Stimulated activated CD4-positive, alpha-beta T cell treated with anti-CD3 and anti-CD28 coated beads, Interleukin-2, amount 100 ng/mL, for 4 hours (primary cell): ENCODE measurements around the gene CMPK2.
"Not testable (repeated sequence)": the region's sequence is repeated elsewhere in the genome, so short reads cannot be mapped to it uniquely, and the experiment has no call there.

Experiments used
- DNase-seq: peaks from one replicate; pipeline ENCODE4 v3.0.0-alpha.2; 2020; ENCODE audit warnings: low read depth

Gene CMPK2

GRCh38 chr2:6865346-6866274 lies at the start of gene CMPK2:
CMPK2 (minus strand) TSS chr2:6865907; CDS start chr2:6865696, 211 bp downstream.
- DNase-seq = peak; percentile 83

GRCh38 chr2:6915399-6915798 lies 49.7 kb upstream of the CMPK2 start:
- DNase-seq = no peak

GRCh38 chr2:6914828-6915227 lies 49.1 kb upstream of the CMPK2 start:
- no peak for DNase-seq

GRCh38 chr2:6913415-6914157 lies 47.9 kb upstream of the CMPK2 start:
- DNase-seq = peak; percentile 61

- DNase-seq = no peak
Measured at GRCh38 chr2:6911721-6912120, 46.0 kb upstream of the CMPK2 start.

GRCh38 chr2:6909431-6910385 lies 44.0 kb upstream of the CMPK2 start:
- DNase-seq = no peak

- DNase-seq = no peak
Measured at GRCh38 chr2:6908291-6908690, 42.6 kb upstream of the CMPK2 start.

GRCh38 chr2:6906165-6906741 lies 40.5 kb upstream of the CMPK2 start:
- DNase-seq = no peak

- DNase-seq = no peak
Measured at GRCh38 chr2:6905668-6906067, 40.0 kb upstream of the CMPK2 start.

GRCh38 chr2:6902581-6902980 lies 36.9 kb upstream of the CMPK2 start:
- DNase-seq = not testable (repeated sequence)

- DNase-seq = no peak
Measured at GRCh38 chr2:6896930-6897759, 31.4 kb upstream of the CMPK2 start.

- DNase-seq = no peak
Measured at GRCh38 chr2:6893876-6894482, 28.3 kb upstream of the CMPK2 start.

- DNase-seq = no peak
Measured at GRCh38 chr2:6888724-6889123, 23.0 kb upstream of the CMPK2 start.

- DNase-seq = no peak
Measured at GRCh38 chr2:6887751-6888192, 22.1 kb upstream of the CMPK2 start.

GRCh38 chr2:6885968-6886367 lies 20.3 kb upstream of the CMPK2 start:
- DNase-seq = no peak

- no peak for DNase-seq
Measured at GRCh38 chr2:6885551-6885950, 19.8 kb upstream of the CMPK2 start.

GRCh38 chr2:6883448-6884122 lies 17.9 kb upstream of the CMPK2 start:
- no peak for DNase-seq

GRCh38 chr2:6881516-6881915 lies 15.8 kb upstream of the CMPK2 start:
- DNase-seq = no peak

- no peak for DNase-seq
Measured at GRCh38 chr2:6881046-6881445, 15.3 kb upstream of the CMPK2 start.
